K562 (cell line): Measurements from ENCODE around the gene DAPK1. TPM values are rescaled to one million over a fixed set of nuclear protein-coding genes. Genes with fewer than 3 reads are reported as not detected.

ENCODE experiments used
- ATAC-seq: fragments of 200-7000 bp; cut with Tn5 transposase; 3 replicates; pipeline ENCODE4 v1.9.1; 2020; ENCODE audit warnings: moderate library complexity
- BruUV-seq: library from RNA; stranded (reverse); fragments of 400-500 nt; replicated peaks from 2 replicates; lab custom pipeline; 2021; lab: Mats Ljungman, UMichigan
- CTCF ChIA-PET: fragments of 300-600 bp; formaldehyde crosslinking; extraction: SDS; loops from one replicate; lab custom pipeline; 2021; ENCODE audit warnings: low intra/inter-chr PET ratio; lab: Yijun Ruan, JAX
- POLR2A ChIA-PET: fragments of 300-600, 350-650 bp; sonication (Branson Sonifier 250); formaldehyde crosslinking; extraction: SDS; loops from one replicate; lab custom pipeline; 2021; ENCODE audit warnings: antibody characterized with exemption, inconsistent platforms; lab: Yijun Ruan, JAX
- DNase-seq, 4 experiments: peaks; one replicate each; pipeline versions ENCODE4 v3.0.0 to v3.0.0-alpha.2; 2011 to 2018; ENCODE audit warnings: low spot score in 3 of 4, mixed read lengths in 3 of 4; ENCODE audit errors: extremely low read depth in 1 of 4
- FAIRE-seq: peaks from 2 replicates; lab custom pipeline; 2011; peaks lifted over from hg19 to GRCh38; lab: Jason Lieb, UNC
- H2AFZ ChIP-seq: 2 replicates; pipeline ENCODE4 v1.6.0; 2011; ENCODE audit warnings: low read depth, low read length, control low read depth, inconsistent platforms
- H3K27ac ChIP-seq: fragments of 200-600 bp; 3 replicates; pipeline ENCODE4 v1.8.0; 2011; ENCODE audit warnings: low read depth, mild to moderate bottlenecking, control low read depth, inconsistent platforms, low read length, moderate library complexity, mixed read lengths; ENCODE audit errors: extremely low read depth
- H3K27me3 ChIP-seq, 2 experiments: fragments of 300-600 bp in 1 of 2; 2 replicates in 1 of 2; 3 replicates in 1 of 2; pipeline versions ENCODE4 v1.6.0 to v1.8.0; 2011; ENCODE audit warnings: inconsistent platforms in 2 of 2, low read length in 2 of 2, mild to moderate bottlenecking in 1 of 2, mixed read lengths in 1 of 2, moderate library complexity in 1 of 2; ENCODE audit not compliant: control insufficient read depth in 2 of 2, insufficient read depth in 2 of 2
- H3K36me3 ChIP-seq: fragments of 300-600 bp; 3 replicates; pipeline ENCODE4 v1.8.0; 2011; ENCODE audit warnings: mild to moderate bottlenecking, low read length, inconsistent platforms; ENCODE audit not compliant: control insufficient read depth, insufficient read depth
- H3K4me1 ChIP-seq, 2 experiments: fragments of 200-600 bp in 1 of 2; replicated peaks in 1 of 2; 2 replicates in 1 of 2; 3 replicates in 1 of 2; pipeline versions ENCODE4 v1.5.1 to v1.8.0; 2011; ENCODE audit warnings: inconsistent platforms in 2 of 2, low read length in 2 of 2, mild to moderate bottlenecking in 1 of 2, mixed read lengths in 1 of 2, moderate library complexity in 1 of 2; ENCODE audit not compliant: control insufficient read depth in 2 of 2, insufficient read depth in 2 of 2
- H3K4me2 ChIP-seq: 2 replicates; pipeline ENCODE4 v1.6.1; 2011; ENCODE audit warnings: low read length, control low read depth, inconsistent platforms, mixed read lengths; ENCODE audit not compliant: insufficient read depth
- H3K4me3 ChIP-seq: fragments of 200-600 bp; sonication (generic), shearing (Covaris generic); 2 replicates; pipeline ENCODE4 v1.5.1; 2016; ENCODE audit warnings: control low read depth, inconsistent platforms
- H3K79me2 ChIP-seq: fragments of 200-600 bp; 3 replicates; pipeline ENCODE4 v1.8.0; 2011; ENCODE audit warnings: low read length, inconsistent platforms; ENCODE audit not compliant: control insufficient read depth, insufficient read depth
- H3K9ac ChIP-seq, 2 experiments: 2 replicates each; pipeline versions ENCODE4 v1.6.0 to v1.6.1; 2011; ENCODE audit warnings: low read depth in 2 of 2, low read length in 2 of 2, control low read depth in 1 of 2, inconsistent platforms in 1 of 2, mild to moderate bottlenecking in 1 of 2, mixed read lengths in 1 of 2; ENCODE audit not compliant: insufficient read depth in 1 of 2
- H3K9me1 ChIP-seq: one replicate; pipeline ENCODE4 v1.6.0; 2011; ENCODE audit warnings: inconsistent platforms, mild to moderate bottlenecking, low read length, moderate library complexity; ENCODE audit not compliant: control insufficient read depth, insufficient read depth
- H3K9me3 ChIP-seq: replicated peaks from 2 replicates; pipeline ENCODE4 v1.5.1; 2011; ENCODE audit warnings: low read depth, low read length, inconsistent platforms; ENCODE audit not compliant: control insufficient read depth, insufficient read depth
- H4K20me1 ChIP-seq: replicated peaks from 2 replicates; pipeline ENCODE4 v1.6.1; 2011; ENCODE audit warnings: low read length, inconsistent platforms, mixed read lengths; ENCODE audit not compliant: control insufficient read depth, insufficient read depth
- BRCA1 ChIP-seq, 2 experiments: fragments of 450-650 bp in 1 of 2; sonication (generic) in 1 of 2; formaldehyde crosslinking in 1 of 2; IDR thresholded peaks; 2 replicates each; pipeline versions ENCODE4 v1.5.0 to v1.6.1; 2017 to 2020; ENCODE audit warnings: mild to moderate bottlenecking in 1 of 2, missing genetic modification reagents in 1 of 2
- CBX5 ChIP-seq: IDR thresholded peaks from 2 replicates; pipeline ENCODE4 v1.6.1; 2014; ENCODE audit warnings: low read depth, borderline replicate concordance
- CUX1 ChIP-seq: fragments of 200-800 bp; sonication (Bioruptor generic); IDR thresholded peaks from 2 replicates; pipeline ENCODE4 v1.6.1; 2016; ENCODE audit warnings: missing genetic modification characterization, missing compliant biosample characterization
- GTF2A2 ChIP-seq: IDR thresholded peaks from 2 replicates; pipeline ENCODE4 v1.6.1; 2016; ENCODE audit warnings: mild to moderate bottlenecking, missing genetic modification characterization, missing compliant biosample characterization
- NR1H2 ChIP-seq: sonication (generic); formaldehyde crosslinking; IDR thresholded peaks from 2 replicates; pipeline ENCODE4 v1.4.0; 2020; ENCODE audit warnings: mild to moderate bottlenecking, missing genetic modification reagents
- ZNF140 ChIP-seq: fragments of 250-450 bp; sonication (Bioruptor Pico); IDR thresholded peaks from 2 replicates; pipeline ENCODE4 v1.8.0; 2021; ENCODE audit warnings: moderate library complexity, mild to moderate bottlenecking, inconsistent platforms
- ZNF408 ChIP-seq: fragments of 250-450 bp; sonication (Bioruptor Pico); IDR thresholded peaks from 2 replicates; pipeline ENCODE4 v1.4.0; 2020; ENCODE audit warnings: low read depth, mild to moderate bottlenecking, moderate library complexity
- WGBS: fragments of 100-300 bp; shearing (Covaris generic); methylation state at CpG from one replicate; pipeline ENCODE4 v1.1.6; 2016; ENCODE audit warnings: low coverage, mixed read lengths; ENCODE audit not compliant: insufficient coverage; ENCODE audit errors: missing lambda C conversion rate; 5-methylcytosine and 5-hydroxymethylcytosine counted together
- in situ Hi-C: fragments of 300-500 bp; cut with MboI; formaldehyde crosslinking; loops from 4 replicates; pipeline ENCODE4 v1.15.0; 2018; ENCODE audit warnings: inconsistent platforms, mixed read lengths
- intact Hi-C: fragments of 100-400 bp; cut with micrococcal nuclease; formaldehyde crosslinking; loops from 2 replicates; pipeline ENCODE4 v1.14.2; 2022
- polyA plus RNA-seq, 8 experiments: library from polyadenylated mRNA; depleted of rRNA in 4 of 8; stranded (reverse) in 5 of 8; unstranded in 3 of 8; fragments of >200 nt; fragmentation: Nextera tagmentation in 2 of 8; fragmentation: Illumina TruSeq in 1 of 8; extraction: Ambion mirVana in 2 of 8; extraction: Trizol in 1 of 8; gene quantifications; 2 replicates each; pipeline versions ENCODE4 v1.2.1 to v1.2.3, GENCODE V29; 2011 to 2014; ENCODE audit warnings: inconsistent platforms in 1 of 8, missing spikeins in 1 of 8
- total RNA-seq, 7 experiments: library from RNA; depleted of rRNA in 6 of 7; stranded (reverse); fragments of >200 nt in 6 of 7; fragmentation: Illumina TruSeq in 2 of 7; extraction: Trizol in 2 of 7; gene quantifications; 2 replicates each; pipeline versions ENCODE4 v1.2.1 to v1.2.3, GENCODE V29; 2011 to 2021; ENCODE audit warnings: low replicate concordance in 1 of 7

The DAPK1 gene
- total and polyA plus RNA-seq, 9 of the 15 experiments (the other 6 are each of a cell fraction or from before 2014, with no cell fraction given), result 1.7 to 26.4 (median 15.8) TPM

GRCh38 chr9:87615547-87616148 lies 118.0 kb downstream of the DAPK1 start:
- no peak overlapping the region for H3K27ac ChIP-seq
- no peaks in the 10 kb centered on the region for H3K79me2 ChIP-seq
- TF ChIP-seq NR1H2 (CRISPR knock-in tag), result no peak
- no peak for TF ChIP-seq BRCA1 (IDR thresholded peaks at IDR 0.05)
- no peak for TF ChIP-seq BRCA1 (CRISPR knock-in tag; IDR thresholded peaks at IDR 0.05)
- TF ChIP-seq CBX5, result no peak
- DNase-seq, result no peak
- H3K4me2 ChIP-seq, result no peak overlapping the region
- H2AFZ ChIP-seq, result no peak overlapping the region
- FAIRE-seq, result no peak
- in situ Hi-C loops, result no loop called here
- no peak overlapping the region for H3K9ac ChIP-seq
- peaks cover 3 to 10% of the 10 kb centered on the region in 2 experiments; a peak in 4 of 5 replicates for H3K4me1 ChIP-seq
- H3K9me3 ChIP-seq, result no peaks in the 10 kb centered on the region
- H3K36me3 ChIP-seq, result peaks cover 17% of the 10 kb centered on the region; the same call in 1 of the 3 replicates
- H3K9me1 ChIP-seq, result peaks cover 4% of the 10 kb centered on the region
- ChIA-PET CTCF (no interaction called here), POLR2A (no interaction called here)
- no peak overlapping the region for H3K4me3 ChIP-seq
- no peaks in the 10 kb centered on the region for H4K20me1 ChIP-seq
- ATAC-seq, result no peak
- no TSS peak for BruUV-seq
- H3K27me3 ChIP-seq, result no peaks in the 10 kb centered on the region
- whole genome bisulfite sequencing, result 76% methylated on average over 6 of the region's 6 CpGs
- intact Hi-C loops, result no loop called here

- intact Hi-C loops (no loop called here), in situ Hi-C loops (no loop called here)
- Histone ChIP-seq H3K4me3 (no peak overlapping the region), H3K27me3 (no peaks in the 10 kb centered on the region), H3K4me1 (peaks cover 3 to 4% of the 10 kb centered on the region in 2 experiments; a peak in 1 of 5 replicates), H3K9me3 (no peaks in the 10 kb centered on the region), H3K27ac (no peak overlapping the region), H3K4me2 (no peak overlapping the region), H4K20me1 (no peaks in the 10 kb centered on the region), H2AFZ (no peak overlapping the region), H3K9me1 (no peaks in the 10 kb centered on the region), H3K36me3 (peaks cover 7% of the 10 kb centered on the region; the same call in 1 of the 3 replicates), H3K79me2 (no peaks in the 10 kb centered on the region), H3K9ac (no peak overlapping the region)
- ChIA-PET CTCF (no interaction called here), POLR2A (no interaction called here)
- no TSS peak for BruUV-seq
- FAIRE-seq (no peak), ATAC-seq (no peak), DNase-seq (no peak)
- WGBS, result 28% methylated on average over 2 of the region's 2 CpGs
- TF ChIP-seq GTF2A2 (tag) (no peak), ZNF408 (CRISPR knock-in tag) (no peak), ZNF140 (no peak), CUX1 (CRISPR knock-in tag) (no peak)
Observed at GRCh38 chr9:87618226-87618625, 120.6 kb downstream of the DAPK1 start.
